Breast epithelium (tissue), 4 donors: ENCODE measurements around the gene ROBO2. TPM values are rescaled to one million over a fixed set of nuclear protein-coding genes. Genes with fewer than 3 reads are reported as not detected.

Experiments
- DNase-seq, 2 donors: peaks; one replicate each; pipeline ENCODE4 v3.0.0-alpha.2; 2019; ENCODE audit warnings: low spot score in 2 of 2
- H3K27ac ChIP-seq, 2 donors: fragments of 200-600 bp; sonication (generic) in 1 of 2; one replicate each; pipeline ENCODE4 v1.5.1; 2016 to 2019; ENCODE audit warnings: mild to moderate bottlenecking in 1 of 2
- H3K27me3 ChIP-seq, 2 donors: fragments of 200-600 bp; sonication (generic) in 1 of 2; one replicate each; pipeline versions ENCODE4 v1.5.1 to v1.6.0; 2017 to 2019; ENCODE audit warnings: control low read depth in 1 of 2, mild to moderate bottlenecking in 1 of 2
- H3K36me3 ChIP-seq: fragments of 200-600 bp; one replicate; pipeline ENCODE4 v1.5.1; 2019
- H3K4me1 ChIP-seq, 2 donors: fragments of 200-600 bp; sonication (generic); one replicate each; pipeline ENCODE4 v1.5.1; 2016 to 2019; ENCODE audit warnings: control low read depth in 1 of 2
- H3K4me3 ChIP-seq, 3 donors: fragments of 200-600 bp; sonication (generic); 1 replicate in 2 of 3; 2 replicates in 1 of 3; pipeline ENCODE4 v1.5.1; 2016 to 2019; ENCODE audit warnings: mild to moderate bottlenecking in 3 of 3, moderate library complexity in 2 of 3
- H3K9me3 ChIP-seq, 2 donors: fragments of 200-600 bp; sonication (generic) in 1 of 2; one replicate each; pipeline ENCODE4 v1.5.1; 2016 to 2019; ENCODE audit warnings: control low read depth in 1 of 2
- POLR2A ChIP-seq: fragments of 450-650 bp; IDR thresholded peaks from one replicate; pipeline ENCODE4 v1.6.1; 2016; ENCODE audit warnings: antibody characterized with exemption, mild to moderate bottlenecking, moderate library complexity
- POLR2AphosphoS5 ChIP-seq, 3 donors: sonication (generic); formaldehyde crosslinking; IDR thresholded peaks; one replicate each; pipeline ENCODE4 v1.6.1; 2017; ENCODE audit warnings: antibody characterized with exemption in 3 of 3
- intact Hi-C: fragments of 100-400 bp; cut with DNase I; formaldehyde crosslinking; loops from one replicate; pipeline ENCODE4 v1.15.1; 2023; ENCODE audit warnings: low total_unique reads
- total RNA-seq, 3 donors: library from RNA; depleted of rRNA; stranded (reverse); fragments of >200 nt; gene quantifications; one replicate each; pipeline ENCODE4 v1.1.0, GENCODE V29; 2016
- TF ChIP-seq, protein P1 (sequence below), 3 donors: fragments of 450-650 bp; IDR thresholded peaks; one replicate each; pipeline ENCODE4 v1.5.1; 2016 to 2017; ENCODE audit warnings: antibody characterized with exemption in 3 of 3, mild to moderate bottlenecking in 3 of 3, moderate library complexity in 3 of 3

Gene ROBO2
- total RNA-seq, 3 donors from 2014 or later, result 0.98 to 1.4 (median 1.3) TPM

DNA sequence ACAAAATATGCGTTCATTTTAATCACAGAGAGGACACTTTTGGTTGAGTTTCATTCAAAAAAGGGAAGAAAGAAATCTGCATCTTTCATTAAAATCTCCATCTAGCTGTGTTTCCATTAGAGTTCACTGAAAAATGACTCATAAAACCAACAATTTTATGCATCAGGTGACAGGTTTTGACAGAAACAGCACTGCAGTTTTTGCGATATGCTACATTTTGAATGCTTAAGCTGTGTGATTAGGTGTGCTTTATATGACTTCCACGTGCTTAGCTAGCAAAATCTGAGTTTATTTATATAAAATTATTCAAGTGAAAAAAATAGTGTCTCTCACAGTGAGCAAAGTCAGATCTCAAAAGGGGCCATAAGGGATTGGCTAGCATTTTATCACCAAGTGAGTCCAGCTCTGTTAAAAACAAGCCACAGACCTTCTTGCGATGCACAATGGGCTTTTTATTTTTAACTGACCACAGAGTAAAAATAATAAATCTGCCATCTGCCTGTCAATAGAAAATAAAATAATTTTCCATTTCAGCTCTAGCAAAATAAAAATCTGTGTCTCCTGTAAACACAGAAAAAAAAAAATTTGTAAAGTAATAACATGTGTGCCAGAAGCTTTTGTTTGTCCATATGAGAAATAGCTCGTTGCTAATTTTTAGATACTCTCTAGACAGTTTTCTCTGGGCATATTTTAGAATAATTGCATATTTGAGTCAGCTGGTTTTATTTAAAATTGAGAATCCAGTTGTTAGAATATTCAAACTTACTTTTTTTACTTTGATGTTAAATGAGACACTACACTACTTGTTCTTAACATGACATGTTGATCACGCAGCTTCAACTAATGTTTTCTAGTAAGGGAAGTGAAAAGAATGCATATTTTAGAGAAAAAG, 409.8 kb downstream of the ROBO2 start:
- no peaks in the 10 kb centered on the region for H3K9me3 ChIP-seq
- no peak overlapping the region for H3K4me3 ChIP-seq
- no peak for TF ChIP-seq POLR2A
- TF ChIP-seq POLR2AphosphoS5 (IDR thresholded peaks at IDR 0.05), result no peak
- TF ChIP-seq, protein P1, sequence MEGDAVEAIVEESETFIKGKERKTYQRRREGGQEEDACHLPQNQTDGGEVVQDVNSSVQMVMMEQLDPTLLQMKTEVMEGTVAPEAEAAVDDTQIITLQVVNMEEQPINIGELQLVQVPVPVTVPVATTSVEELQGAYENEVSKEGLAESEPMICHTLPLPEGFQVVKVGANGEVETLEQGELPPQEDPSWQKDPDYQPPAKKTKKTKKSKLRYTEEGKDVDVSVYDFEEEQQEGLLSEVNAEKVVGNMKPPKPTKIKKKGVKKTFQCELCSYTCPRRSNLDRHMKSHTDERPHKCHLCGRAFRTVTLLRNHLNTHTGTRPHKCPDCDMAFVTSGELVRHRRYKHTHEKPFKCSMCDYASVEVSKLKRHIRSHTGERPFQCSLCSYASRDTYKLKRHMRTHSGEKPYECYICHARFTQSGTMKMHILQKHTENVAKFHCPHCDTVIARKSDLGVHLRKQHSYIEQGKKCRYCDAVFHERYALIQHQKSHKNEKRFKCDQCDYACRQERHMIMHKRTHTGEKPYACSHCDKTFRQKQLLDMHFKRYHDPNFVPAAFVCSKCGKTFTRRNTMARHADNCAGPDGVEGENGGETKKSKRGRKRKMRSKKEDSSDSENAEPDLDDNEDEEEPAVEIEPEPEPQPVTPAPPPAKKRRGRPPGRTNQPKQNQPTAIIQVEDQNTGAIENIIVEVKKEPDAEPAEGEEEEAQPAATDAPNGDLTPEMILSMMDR (IDR thresholded peaks at IDR 0.05), result no peak
- no peak overlapping the region for H3K27ac ChIP-seq
- no peaks in the 10 kb centered on the region for H3K4me1 ChIP-seq
- intact Hi-C loops, result no loop called here
- H3K36me3 ChIP-seq, result no peaks in the 10 kb centered on the region
- H3K27me3 ChIP-seq, result no peaks in the 10 kb centered on the region
- DNase-seq, result no peak

DNA sequence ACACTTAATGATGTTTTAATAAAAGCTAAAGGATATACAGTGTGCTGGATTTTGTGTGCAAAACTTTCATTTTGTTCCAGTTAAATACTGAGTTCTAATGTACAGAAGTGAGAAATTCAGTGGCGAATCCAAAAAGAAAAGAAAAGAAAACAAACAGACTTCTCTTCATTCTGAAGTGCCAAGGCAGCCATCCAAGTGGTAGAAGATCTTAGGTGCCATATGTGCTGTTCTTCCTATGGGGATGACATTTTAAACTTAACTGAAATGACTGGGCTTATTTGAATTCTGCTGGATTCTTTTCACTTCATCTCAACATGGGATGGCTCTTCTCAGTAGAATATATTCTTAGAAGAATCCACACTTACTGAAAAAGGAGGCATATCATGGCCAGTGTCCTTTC, 416.5 kb downstream of the ROBO2 start:
- H3K9me3 ChIP-seq, result no peaks in the 10 kb centered on the region
- H3K27me3 ChIP-seq, result no peaks in the 10 kb centered on the region
- TF ChIP-seq POLR2A (no peak), POLR2AphosphoS5 (IDR thresholded peaks at IDR 0.05) (no peak)
- TF ChIP-seq, protein P1 (IDR thresholded peaks at IDR 0.05), result no peak
- H3K4me1 ChIP-seq, result no peaks in the 10 kb centered on the region
- H3K4me3 ChIP-seq, result no peak overlapping the region
- no peak overlapping the region for H3K27ac ChIP-seq
- no peak for DNase-seq
- intact Hi-C loops, result no loop called here
- H3K36me3 ChIP-seq, result no peaks in the 10 kb centered on the region

DNA sequence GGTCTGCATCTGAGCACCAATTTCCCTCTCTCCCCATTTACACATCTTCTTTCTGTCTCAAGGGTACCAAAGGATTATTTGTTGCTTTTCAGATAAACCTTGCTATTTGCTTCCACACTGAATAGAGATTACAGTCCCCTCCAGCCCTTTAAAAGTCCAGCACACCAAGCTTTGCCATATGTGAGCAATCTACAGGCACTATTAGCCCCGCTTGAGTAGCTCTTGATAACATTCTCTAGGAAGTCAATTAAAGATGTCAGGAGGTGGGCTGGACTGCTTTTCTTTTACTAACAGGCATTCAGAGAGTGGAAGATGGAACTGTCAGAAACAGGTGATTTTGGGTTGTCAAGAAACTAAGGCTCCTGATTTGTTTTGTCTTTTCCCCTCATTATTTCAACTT, 417.0 kb downstream of the ROBO2 start:
- Histone ChIP-seq H3K4me1 (no peaks in the 10 kb centered on the region), H3K4me3 (no peak overlapping the region), H3K9me3 (no peaks in the 10 kb centered on the region), H3K27me3 (no peaks in the 10 kb centered on the region), H3K36me3 (no peaks in the 10 kb centered on the region), H3K27ac (no peak overlapping the region)
- TF ChIP-seq, protein P1 (IDR thresholded peaks at IDR 0.05), result no peak
- TF ChIP-seq POLR2A (no peak), POLR2AphosphoS5 (IDR thresholded peaks at IDR 0.05) (no peak)
- DNase-seq, result no peak
- intact Hi-C loops, result no loop called here

DNA sequence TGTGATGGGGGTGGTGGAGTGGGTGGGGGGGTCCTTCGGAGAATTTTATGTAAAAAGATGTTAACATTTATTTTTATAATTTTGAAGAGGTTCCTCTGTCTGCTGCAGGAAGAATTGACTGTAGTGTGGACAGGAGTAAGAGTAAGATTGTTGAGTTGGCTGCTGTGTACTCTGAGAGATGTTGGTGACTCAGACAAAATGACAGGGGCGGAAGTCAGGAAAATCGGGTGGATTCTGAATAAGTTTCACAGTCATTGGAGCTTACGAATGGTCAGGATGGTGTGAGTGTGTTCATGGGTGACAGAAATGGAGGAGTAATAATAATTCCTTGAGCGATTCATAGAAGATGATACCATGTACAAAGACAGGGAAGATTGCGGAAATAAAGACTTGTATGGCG, 420.0 kb downstream of the ROBO2 start:
- H3K36me3 ChIP-seq, result no peaks in the 10 kb centered on the region
- no peaks in the 10 kb centered on the region for H3K4me1 ChIP-seq
- no peaks in the 10 kb centered on the region for H3K9me3 ChIP-seq
- H3K27me3 ChIP-seq, result no peaks in the 10 kb centered on the region
- no peak for DNase-seq
- H3K4me3 ChIP-seq, result no peak overlapping the region
- TF ChIP-seq POLR2A (no peak), POLR2AphosphoS5 (IDR thresholded peaks at IDR 0.05) (no peak)
- TF ChIP-seq, protein P1 (IDR thresholded peaks at IDR 0.05), result no peak
- intact Hi-C loops, result loop anchor here (5.0 kb wide), 1 partner anchor 263 kb away; no protein-coding TSS in a partner anchor
- no peak overlapping the region for H3K27ac ChIP-seq

DNA sequence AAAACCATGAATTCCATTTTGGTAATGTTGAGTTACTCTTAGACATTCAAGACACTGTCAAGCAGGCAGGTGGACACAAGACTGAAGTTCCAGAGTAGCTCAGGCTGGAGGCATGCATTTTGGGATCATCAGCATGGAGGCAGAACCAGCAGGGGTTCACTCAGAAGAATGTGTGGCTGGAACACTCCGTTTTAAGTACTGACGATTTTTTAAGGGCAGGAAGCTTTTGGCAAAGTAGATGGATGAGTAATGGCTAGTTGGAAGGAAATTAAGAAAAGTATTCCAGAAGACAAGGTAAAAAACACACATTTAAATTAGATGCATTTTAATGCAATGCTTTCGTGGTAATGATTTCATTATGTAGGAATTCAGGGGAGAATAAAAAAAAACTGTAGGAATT, 420.4 kb downstream of the ROBO2 start:
- no peak overlapping the region for H3K27ac ChIP-seq
- H3K36me3 ChIP-seq, result no peaks in the 10 kb centered on the region
- H3K4me1 ChIP-seq, result no peaks in the 10 kb centered on the region
- no peak overlapping the region for H3K4me3 ChIP-seq
- no peak for DNase-seq
- no peaks in the 10 kb centered on the region for H3K27me3 ChIP-seq
- TF ChIP-seq POLR2AphosphoS5 (IDR thresholded peaks at IDR 0.05), result no peak
- TF ChIP-seq, protein P1 (IDR thresholded peaks at IDR 0.05), result no peak
- no peak for TF ChIP-seq POLR2A
- H3K9me3 ChIP-seq, result no peaks in the 10 kb centered on the region
- intact Hi-C loops, result loop anchor here (5.0 kb wide), 1 partner anchor 263 kb away; no protein-coding TSS in a partner anchor
